GM19240 (cell line): ENCODE data around the gene SERPINB8.

Source experiments
- DNase-seq: peaks from one replicate; pipeline ENCODE4 v3.0.0; 2011; ENCODE audit warnings: low spot score; ENCODE audit not compliant: insufficient read length

Gene SERPINB8

DNA sequence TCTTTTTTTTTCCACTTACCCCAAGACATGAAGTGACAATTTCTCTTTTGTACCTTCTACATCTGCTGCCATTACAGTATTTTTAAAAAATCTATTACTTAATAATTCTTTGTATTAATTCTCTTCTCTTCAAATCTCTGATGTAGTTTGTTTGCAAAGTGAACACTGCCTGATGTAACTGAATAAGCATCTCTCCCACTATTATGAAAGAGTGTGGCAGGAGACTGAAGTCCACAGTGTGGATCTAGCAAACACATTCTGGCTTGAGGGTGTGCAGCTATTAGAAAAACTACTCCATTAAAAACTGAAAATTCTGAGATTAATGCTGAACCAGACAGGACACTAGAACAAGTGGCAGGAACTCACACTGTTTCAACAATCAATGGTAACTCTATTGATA is 5.0 kb upstream of the SERPINB8 start:
- DNase-seq: no peak

GRCh38 chr18:63965716-63966330 is 4.1 kb upstream of the SERPINB8 start:
- DNase-seq: no peak

DNA sequence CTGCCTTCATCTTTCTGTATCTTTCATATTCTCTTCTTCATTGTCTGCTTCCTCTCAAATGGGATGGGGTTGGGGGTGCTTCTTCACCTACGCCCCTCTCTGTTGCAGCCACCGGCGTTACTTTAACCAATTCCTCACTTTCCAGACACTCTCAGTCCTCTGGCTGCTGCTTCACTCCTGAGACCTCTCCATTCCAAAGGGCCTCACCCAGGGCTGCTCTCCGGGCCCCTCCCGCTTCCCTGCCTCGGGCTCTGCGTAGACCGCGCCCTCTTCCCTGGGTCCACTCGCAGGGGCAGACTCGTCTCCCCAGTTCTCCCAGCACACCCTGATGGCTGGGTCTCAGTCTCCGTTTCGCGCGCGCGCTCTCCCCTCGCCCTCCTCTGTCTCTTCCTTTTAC is 926 bp downstream of the SERPINB8 start:
- DNase-seq: no peak

- DNase-seq: no peak
Observed at GRCh38 chr18:63971320-63972001, 1.6 kb downstream of the SERPINB8 start.

DNA sequence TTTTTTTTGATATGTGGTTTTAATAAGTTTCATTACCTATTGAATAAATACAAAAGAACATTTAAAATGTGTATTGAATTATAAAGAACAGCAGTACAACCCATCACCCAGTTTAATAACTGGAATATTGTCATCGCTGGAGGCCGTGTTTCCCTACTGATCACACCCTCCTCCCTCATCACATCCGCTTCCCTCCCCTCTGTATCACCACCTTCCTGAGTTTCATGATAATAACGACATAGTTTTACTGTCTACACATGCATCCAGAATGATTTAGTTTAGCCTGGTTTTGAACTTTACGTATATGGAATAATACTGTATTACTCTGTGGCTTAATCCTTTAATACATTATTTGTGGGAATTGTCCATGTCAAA is 2.1 kb downstream of the SERPINB8 start:
- DNase-seq: no peak

GRCh38 chr18:63974991-63975390 is 5.1 kb downstream of the SERPINB8 start:
- no peak for DNase-seq

DNA sequence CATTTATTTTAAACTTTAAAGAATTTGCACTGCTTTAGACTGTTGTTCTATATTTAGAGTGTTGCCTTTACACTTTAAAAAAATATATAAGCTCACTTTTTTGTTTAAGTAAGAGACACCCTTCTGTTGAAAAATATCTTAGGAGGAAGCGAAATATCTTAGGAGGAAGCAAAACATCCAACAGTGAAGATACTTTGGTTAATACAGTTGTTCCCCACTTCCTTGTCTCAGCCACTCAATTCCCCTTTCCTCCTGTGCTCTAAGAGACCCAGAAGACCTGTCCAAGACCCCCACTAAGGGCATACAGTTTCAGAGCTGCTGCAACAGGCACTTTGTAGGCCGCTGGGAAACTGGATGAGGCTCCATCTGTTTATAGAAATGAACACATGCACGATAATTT is 5.7 kb downstream of the SERPINB8 start:
- DNase-seq: no peak

- no peak for DNase-seq
Observed at GRCh38 chr18:63977040-63977439, 7.2 kb downstream of the SERPINB8 start.

DNA sequence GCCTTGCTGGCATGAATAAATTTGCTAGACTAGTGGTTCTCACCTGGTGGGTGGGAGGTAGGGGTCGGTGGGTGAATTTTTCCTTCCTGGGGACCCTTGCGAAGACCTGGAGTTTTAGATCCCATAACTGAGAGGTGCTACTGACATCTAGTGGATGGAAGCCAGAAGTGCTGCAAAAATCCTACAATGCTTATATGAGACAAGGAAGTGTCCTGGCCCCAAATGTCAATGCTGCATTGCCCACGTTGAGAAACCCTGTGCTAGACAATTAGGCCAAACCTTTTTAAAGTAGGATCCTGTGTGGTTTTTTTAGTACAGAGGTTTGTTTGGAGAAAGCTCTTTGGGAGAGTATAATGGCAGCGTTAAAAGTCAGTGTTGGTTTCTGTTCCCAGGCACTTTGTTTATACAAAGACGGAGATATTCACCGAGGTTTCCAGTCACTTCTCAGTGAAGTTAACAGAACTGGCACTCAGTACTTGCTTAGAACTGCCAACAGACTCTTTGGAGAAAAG is 9.6 kb downstream of the SERPINB8 start:
- no peak for DNase-seq

GRCh38 chr18:63980027-63980426 is 10.1 kb downstream of the SERPINB8 start:
- no peak for DNase-seq

- DNase-seq: no peak
Observed at GRCh38 chr18:63980896-63981460, 11.1 kb downstream of the SERPINB8 start.

DNA sequence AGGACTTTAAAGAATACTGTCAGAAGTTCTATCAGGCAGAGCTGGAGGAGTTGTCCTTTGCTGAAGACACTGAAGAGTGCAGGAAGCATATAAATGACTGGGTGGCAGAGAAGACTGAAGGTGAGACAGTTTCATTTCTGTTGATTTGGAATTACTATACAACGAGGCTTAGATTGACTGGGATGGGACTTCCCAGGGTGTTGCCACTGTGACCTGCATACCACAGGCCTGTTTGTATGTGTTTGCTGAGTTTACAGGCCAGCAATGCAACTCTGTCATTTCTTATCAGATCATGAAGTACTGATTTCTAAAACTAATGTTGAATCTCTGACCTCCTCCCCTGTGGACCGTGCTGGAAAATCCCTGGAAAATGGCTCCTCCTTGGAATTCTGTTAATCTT is 11.8 kb downstream of the SERPINB8 start:
- DNase-seq: no peak

- no peak for DNase-seq
Observed at GRCh38 chr18:63982361-63982760, 12.5 kb downstream of the SERPINB8 start.

DNA sequence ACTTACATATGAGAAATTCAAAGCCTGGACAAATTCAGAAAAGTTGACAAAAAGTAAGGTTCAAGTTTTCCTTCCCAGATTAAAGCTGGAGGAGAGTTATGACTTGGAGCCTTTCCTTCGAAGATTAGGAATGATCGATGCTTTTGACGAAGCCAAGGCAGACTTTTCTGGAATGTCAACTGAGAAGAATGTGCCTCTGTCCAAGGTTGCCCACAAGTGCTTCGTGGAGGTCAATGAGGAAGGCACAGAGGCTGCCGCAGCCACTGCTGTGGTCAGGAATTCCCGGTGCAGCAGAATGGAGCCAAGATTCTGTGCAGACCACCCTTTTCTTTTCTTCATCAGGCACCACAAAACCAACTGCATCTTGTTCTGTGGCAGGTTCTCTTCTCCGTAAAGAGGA is 17.0 kb downstream of the SERPINB8 start:
- DNase-seq: no peak

- DNase-seq: no peak
Observed at GRCh38 chr18:63987743-63988142, 17.9 kb downstream of the SERPINB8 start.

- DNase-seq: no peak
Observed at GRCh38 chr18:63992751-63993150, 22.9 kb downstream of the SERPINB8 start.

DNA sequence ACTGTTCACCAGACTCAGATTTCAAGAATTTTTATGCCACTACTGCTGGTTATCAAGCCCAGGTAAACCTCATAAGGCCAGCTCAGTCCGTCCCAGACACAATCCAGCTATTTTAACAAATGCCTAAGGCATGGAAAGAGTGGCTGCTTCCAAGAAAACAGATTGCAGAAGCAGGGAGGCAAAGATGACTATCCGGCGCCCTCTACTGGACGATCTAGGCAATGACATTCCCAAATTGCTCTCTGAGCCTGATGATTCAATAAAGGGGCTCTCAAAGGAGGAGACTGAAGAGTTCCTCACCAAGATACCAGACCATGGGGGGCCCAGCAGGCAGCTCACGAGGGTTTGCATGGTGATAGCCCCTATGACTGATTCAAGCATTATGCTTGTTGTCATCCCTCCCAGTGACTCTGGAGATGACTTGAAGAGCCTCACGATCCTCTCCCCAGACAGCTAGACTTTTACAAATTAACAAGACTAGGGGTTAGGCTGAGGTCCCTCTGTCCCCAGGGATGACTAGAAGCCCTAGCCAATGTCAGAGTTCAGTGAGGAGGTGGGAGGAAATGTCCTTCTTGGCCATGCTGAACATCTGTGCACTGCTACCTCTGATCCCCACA is 25.0 kb downstream of the SERPINB8 start:
- peak; percentile 10 for DNase-seq

GRCh38 chr18:63997041-63997440 is 27.2 kb downstream of the SERPINB8 start:
- DNase-seq: no peak

DNA sequence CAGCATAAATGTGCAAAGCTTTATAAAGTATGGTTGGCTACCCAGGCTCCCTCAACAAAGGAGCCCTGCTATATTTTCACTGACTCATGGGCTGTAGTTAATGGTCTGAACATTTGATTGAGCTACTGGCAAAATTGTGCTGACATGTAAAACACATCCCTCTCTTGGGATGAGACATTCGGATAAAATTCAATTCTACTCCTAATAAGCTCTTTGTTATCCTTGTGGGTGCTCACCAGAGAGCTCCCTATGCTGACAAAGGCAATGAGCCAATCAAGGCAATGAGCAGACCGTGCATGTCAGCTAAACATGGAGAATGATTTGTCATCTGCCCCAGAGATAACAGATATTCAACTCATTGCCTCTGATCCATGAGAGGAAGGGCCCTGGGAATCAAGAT is 27.7 kb downstream of the SERPINB8 start:
- DNase-seq: no peak

DNA sequence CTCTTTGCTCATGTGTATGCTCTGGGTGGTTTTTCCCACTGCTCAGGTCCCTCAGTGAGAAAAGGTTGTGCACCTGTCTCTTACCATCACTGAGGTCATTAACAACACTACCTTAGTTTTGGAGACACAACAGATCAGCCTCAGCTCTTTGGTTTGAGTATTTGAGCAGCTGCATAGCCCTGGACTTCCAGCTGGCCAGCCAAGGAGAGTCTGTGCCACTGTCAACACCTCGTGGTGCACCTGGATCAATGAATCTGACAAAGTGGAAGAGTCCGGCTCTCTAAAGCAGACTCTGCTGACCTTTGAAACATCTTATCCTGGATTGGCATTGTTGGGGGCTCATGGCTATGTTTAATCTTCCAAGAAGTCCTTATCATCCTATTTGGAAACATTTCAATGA is 30.0 kb downstream of the SERPINB8 start:
- no peak for DNase-seq

DNA sequence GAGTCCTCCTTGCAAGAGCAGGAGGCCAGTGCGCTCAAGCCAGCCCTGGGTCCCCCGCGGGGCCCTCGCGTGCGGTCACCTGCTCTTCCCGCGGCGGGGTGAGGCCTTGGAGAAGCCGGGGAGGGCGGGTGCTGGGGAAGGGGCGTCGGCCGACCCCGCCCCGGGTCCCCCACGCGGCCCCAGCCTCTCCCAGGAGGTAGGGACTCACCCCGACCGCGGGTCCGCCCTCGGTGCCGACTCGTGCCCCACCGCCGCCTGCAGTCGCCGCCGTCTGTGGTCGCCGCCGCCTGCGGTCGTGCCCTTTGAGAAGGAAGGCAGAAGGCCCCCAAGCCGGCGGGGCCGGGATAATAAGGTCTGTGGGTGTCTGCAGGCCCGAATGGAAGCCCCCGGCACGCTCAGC is 32.7 kb downstream of the SERPINB8 start:
- no peak for DNase-seq

DNA sequence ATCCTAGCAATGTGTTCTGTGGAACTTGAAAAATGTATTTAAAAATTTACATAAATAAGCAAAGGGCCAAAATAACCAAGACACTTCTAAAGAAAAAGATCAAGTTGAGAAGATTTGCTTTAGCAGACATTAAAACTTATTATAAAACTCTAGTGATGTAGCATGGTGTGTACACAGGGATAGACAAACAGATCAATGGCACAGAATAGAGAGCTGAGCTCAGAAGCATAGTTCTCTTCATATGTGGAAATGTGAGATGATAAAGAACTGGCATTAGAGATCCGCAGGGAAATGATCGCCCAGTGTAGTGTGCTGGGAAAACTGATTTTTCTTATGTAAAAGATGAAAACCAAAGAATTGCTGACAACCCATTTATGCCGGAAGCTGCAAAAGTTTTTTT is 39.4 kb downstream of the SERPINB8 start:
- DNase-seq: no peak
